Heart right ventricle (tissue), 16 donors: Measurements from ENCODE around the gene PDIK1L. TPM values are rescaled to one million over a fixed set of nuclear protein-coding genes. Genes with fewer than 3 reads are reported as not detected.

ENCODE experiments used
- ATAC-seq, 8 donors: fragments of 200-7000 bp; cut with Tn5 transposase; one replicate each; pipeline ENCODE4 v1.9.1; 2020; ENCODE audit warnings: mild to moderate bottlenecking in 8 of 8, moderate library complexity in 8 of 8, moderate number of reproducible peaks in 1 of 8
- DNase-seq, 2 donors: peaks; one replicate each; pipeline ENCODE4 v3.0.0-alpha.2; 2020
- H3K27ac ChIP-seq, 10 donors: fragments of 200-600 bp; sonication (generic) in 2 of 10; one replicate each; pipeline versions ENCODE4 v1.5.0 to v1.8.0; 2020 to 2022; ENCODE audit warnings: mild to moderate bottlenecking in 3 of 10
- H3K27me3 ChIP-seq, 7 donors: fragments of 200-600 bp; one replicate each; pipeline ENCODE4 v1.8.0; 2021 to 2022; ENCODE audit warnings: mild to moderate bottlenecking in 2 of 7
- H3K36me3 ChIP-seq, 9 donors: fragments of 200-600 bp; sonication (generic) in 1 of 9; one replicate each; pipeline versions ENCODE4 v1.5.0 to v1.8.0; 2020 to 2022; ENCODE audit warnings: mild to moderate bottlenecking in 2 of 9
- H3K4me1 ChIP-seq, 9 donors: fragments of 200-600 bp; sonication (generic) in 1 of 9; one replicate each; pipeline versions ENCODE4 v1.5.0 to v1.8.0; 2020 to 2022; ENCODE audit warnings: mild to moderate bottlenecking in 4 of 9
- H3K4me3 ChIP-seq, 10 donors: fragments of 200-600 bp; sonication (generic) in 2 of 10; one replicate each; pipeline versions ENCODE4 v1.5.0 to v1.8.0; 2020 to 2022; ENCODE audit warnings: mild to moderate bottlenecking in 7 of 10, moderate library complexity in 2 of 10
- H3K9me3 ChIP-seq, 11 donors: fragments of 200-600 bp in 10 of 11; sonication (generic) in 2 of 11; one replicate each; pipeline versions ENCODE4 v1.5.0 to v1.8.0; 2013 to 2022; ENCODE audit warnings: mild to moderate bottlenecking in 2 of 11, control low read depth in 1 of 11, moderate library complexity in 1 of 11
- WGBS, 2 donors: extraction: QIAGEN DNeasy Blood & Tissue Kit; methylation state at CpG; one replicate each; pipeline ENCODE4 v1.1.7; 2013; ENCODE audit warnings: inconsistent platforms in 1 of 2; 5-methylcytosine and 5-hydroxymethylcytosine counted together
- intact Hi-C, 10 donors: fragments of 100-400 bp; cut with DNase I; formaldehyde crosslinking; loops; one replicate each; pipeline versions ENCODE4 v1.11.1 to v1.14.2; 2022
- polyA plus RNA-seq, 2 donors: library from polyadenylated mRNA; stranded (reverse); fragments of 200-250 nt; gene quantifications; one replicate each; pipeline ENCODE4 v1.2.3, GENCODE V29; 2013
- total RNA-seq, 10 donors: library from RNA; stranded (reverse); fragmentation: NEBNext Ultra II Directional in 3 of 10; extraction: Animal tissue kit (Norgen Biotek cat#: 25700) in 3 of 10; gene quantifications; one replicate each; pipeline versions ENCODE4 v1.2.1 to v1.2.4, GENCODE V29; 2021 to 2023
- TF ChIP-seq, protein P1 (sequence below), 9 donors: fragments of 200-600 bp; sonication (generic) in 2 of 9; IDR thresholded peaks; one replicate each; pipeline versions ENCODE4 v1.5.0 to v1.8.0; 2021 to 2022; ENCODE audit warnings: antibody characterized with exemption in 9 of 9, mild to moderate bottlenecking in 5 of 9, moderate library complexity in 1 of 9
- donor health status: Arrhythmogenic right ventricular cardiomyopathy.
- donor health status: ischemic (EF 13 %, LVEDD 7.1; RV severe dilation, severe dysfunction).
- donor health status: healthy with polysubstance abuse.
- donor health status: DM: no; HTN: yes; CAD: no.
- donor health status: DM: no; HTN: no; CAD: no.
- donor health status: ischemic (EF 25% LVEDD 6.9; RV normal size, moderate dysfunction).
- donor health status: ischemic (EF 25% LVEDD 5.7; RV mildly dilated, moderate dysfunction).
- donor health status: healthy.
- donor health status: DM: yes; HTN: yes; CAD: no.
- donor health status: Ischemic cardiomyopathy.
- donor health status: ischemic (EF 35%, LVEDD 5.7; RV mildly dilated, moderate dysfunction).
- donor health status: nonischemic (EF 11% LVEDD 7.7; RV severe dilation, severe dysfunction).
- donor health status: DM: yes; HTN: yes; CAD: no.
- donor health status: PGD.
- donor health status: ischemic (EF 29% LVEDD 5.4; RV normal size, mild dysfunction).
- donor health status: nonischemic (EF 23%, LVEDD 6.1; RV moderate dilation, normal function).

Gene PDIK1L
- total and polyA plus RNA-seq, 12 donors, result 1.6 to 8.3 (median 5.3) TPM

DNA sequence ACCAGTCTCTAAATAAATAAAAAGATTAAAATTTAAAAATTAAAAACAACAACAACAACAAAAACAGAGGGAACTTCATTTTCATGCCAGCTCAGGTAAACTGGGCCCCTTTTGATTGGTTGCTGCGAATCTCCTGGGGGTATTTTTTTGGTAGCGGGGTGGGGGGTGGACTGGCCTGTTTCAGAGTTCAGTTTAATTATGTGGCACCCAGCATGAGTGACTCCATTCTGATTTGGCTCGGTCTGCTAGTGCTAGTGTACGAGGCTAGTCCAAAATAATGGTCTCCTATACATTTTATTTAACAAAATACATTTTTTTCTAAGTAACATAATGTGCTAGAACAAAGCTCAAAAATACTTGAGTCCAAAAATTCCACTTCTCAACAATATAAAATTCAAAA, 18.2 kb downstream of the PDIK1L start:
- Histone ChIP-seq H3K4me1 (peaks cover 0 to 36% (median 19%) of the 10 kb centered on the region in 9 donors), H3K36me3 (peaks cover 0 to under 1% (median 0%) of the 10 kb centered on the region in 9 donors), H3K27me3 (no peaks in the 10 kb centered on the region), H3K4me3 (no peak overlapping the region), H3K27ac (no peak overlapping the region), H3K9me3 (peaks cover 0 to 4% (median 0%) of the 10 kb centered on the region in 11 donors)
- WGBS, 2 donors, result 93 to 95% methylated on average over 4 of the region's 4 CpGs
- DNase-seq, result no peak
- TF ChIP-seq, protein P1, sequence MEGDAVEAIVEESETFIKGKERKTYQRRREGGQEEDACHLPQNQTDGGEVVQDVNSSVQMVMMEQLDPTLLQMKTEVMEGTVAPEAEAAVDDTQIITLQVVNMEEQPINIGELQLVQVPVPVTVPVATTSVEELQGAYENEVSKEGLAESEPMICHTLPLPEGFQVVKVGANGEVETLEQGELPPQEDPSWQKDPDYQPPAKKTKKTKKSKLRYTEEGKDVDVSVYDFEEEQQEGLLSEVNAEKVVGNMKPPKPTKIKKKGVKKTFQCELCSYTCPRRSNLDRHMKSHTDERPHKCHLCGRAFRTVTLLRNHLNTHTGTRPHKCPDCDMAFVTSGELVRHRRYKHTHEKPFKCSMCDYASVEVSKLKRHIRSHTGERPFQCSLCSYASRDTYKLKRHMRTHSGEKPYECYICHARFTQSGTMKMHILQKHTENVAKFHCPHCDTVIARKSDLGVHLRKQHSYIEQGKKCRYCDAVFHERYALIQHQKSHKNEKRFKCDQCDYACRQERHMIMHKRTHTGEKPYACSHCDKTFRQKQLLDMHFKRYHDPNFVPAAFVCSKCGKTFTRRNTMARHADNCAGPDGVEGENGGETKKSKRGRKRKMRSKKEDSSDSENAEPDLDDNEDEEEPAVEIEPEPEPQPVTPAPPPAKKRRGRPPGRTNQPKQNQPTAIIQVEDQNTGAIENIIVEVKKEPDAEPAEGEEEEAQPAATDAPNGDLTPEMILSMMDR (IDR thresholded peaks at IDR 0.05), result no peak
- no peak for ATAC-seq
- intact Hi-C loops, result no loop called here

DNA sequence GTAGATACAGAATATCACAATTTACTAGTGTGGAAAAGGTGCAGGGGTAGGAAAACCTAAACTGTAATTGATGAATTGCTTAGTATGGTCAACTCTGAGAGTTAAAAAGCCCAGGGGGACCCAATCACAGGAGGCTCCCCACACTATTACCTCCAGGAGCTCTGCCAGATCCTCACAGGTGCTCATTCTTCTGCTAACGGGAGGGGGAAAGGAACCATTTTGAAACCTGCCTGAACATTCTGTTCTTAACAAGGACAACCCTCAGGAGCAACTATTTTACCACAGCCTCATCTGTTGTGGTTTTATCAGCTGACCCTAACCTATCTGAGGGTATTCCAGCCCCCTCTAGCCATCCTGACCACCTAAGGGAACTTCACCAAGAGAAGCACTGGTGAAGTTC, 19.1 kb downstream of the PDIK1L start:
- H3K27me3 ChIP-seq, result no peaks in the 10 kb centered on the region
- no peak overlapping the region for H3K4me3 ChIP-seq
- WGBS, 2 donors, result 68 to 74% methylated on average over 1 of the region's 1 CpG
- peaks cover 0 to 10% (median 0%) of the 10 kb centered on the region in 11 donors for H3K9me3 ChIP-seq
- no peaks in the 10 kb centered on the region for H3K36me3 ChIP-seq
- DNase-seq (no peak), ATAC-seq (no peak)
- peaks cover 0 to 27% (median 17%) of the 10 kb centered on the region in 9 donors for H3K4me1 ChIP-seq
- H3K27ac ChIP-seq, result no peak overlapping the region
- TF ChIP-seq, protein P1 (IDR thresholded peaks at IDR 0.05), result no peak
- intact Hi-C loops, result no loop called here

GRCh38 chr1:26132128-26132833, 20.7 kb downstream of the PDIK1L start:
- TF ChIP-seq, protein P1 (IDR thresholded peaks at IDR 0.05), result no peak
- H3K4me1 ChIP-seq, result peaks cover 0 to 11% (median 6%) of the 10 kb centered on the region in 9 donors
- H3K27ac ChIP-seq, result no peak overlapping the region
- no peaks in the 10 kb centered on the region for H3K27me3 ChIP-seq
- ATAC-seq (no peak), DNase-seq (no peak)
- intact Hi-C loops, result no loop called here
- WGBS, 2 donors, result 81 to 86% methylated on average over 5 of the region's 5 CpGs
- H3K36me3 ChIP-seq, result no peaks in the 10 kb centered on the region
- peaks cover 0 to 10% (median 0%) of the 10 kb centered on the region in 11 donors for H3K9me3 ChIP-seq
- no peak overlapping the region for H3K4me3 ChIP-seq

DNA sequence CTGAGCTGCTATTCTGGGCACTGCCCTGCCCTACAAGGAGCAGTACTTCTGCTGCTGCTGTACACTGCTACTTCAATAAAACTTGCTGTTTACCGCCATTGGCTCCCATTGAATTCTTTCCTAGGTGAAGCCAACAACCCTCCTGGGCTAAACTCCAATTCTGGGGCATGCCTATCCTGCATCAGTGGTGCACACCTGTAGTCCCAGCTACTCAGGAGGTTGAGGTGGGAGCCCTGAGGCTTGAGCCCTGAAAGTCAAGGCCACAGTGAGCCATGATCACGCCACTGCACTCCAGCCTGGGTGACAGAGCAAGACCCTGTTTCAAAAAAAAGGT, 21.2 kb downstream of the PDIK1L start:
- 89 to 95% methylated on average over 2 of the region's 2 CpGs for WGBS, 2 donors
- intact Hi-C loops, result no loop called here
- H3K4me3 ChIP-seq, result no peak overlapping the region
- TF ChIP-seq, protein P1 (IDR thresholded peaks at IDR 0.05), result no peak
- peaks cover 0 to 10% (median 0%) of the 10 kb centered on the region in 11 donors for H3K9me3 ChIP-seq
- no peaks in the 10 kb centered on the region for H3K27me3 ChIP-seq
- DNase-seq, result no peak
- H3K36me3 ChIP-seq, result no peaks in the 10 kb centered on the region
- H3K27ac ChIP-seq, result no peak overlapping the region
- ATAC-seq, result no peak
- H3K4me1 ChIP-seq, result peaks cover 0 to 5% (median 3%) of the 10 kb centered on the region in 9 donors
